ENCODE data around the gene MYO3B.

Gene MYO3B

DNA sequence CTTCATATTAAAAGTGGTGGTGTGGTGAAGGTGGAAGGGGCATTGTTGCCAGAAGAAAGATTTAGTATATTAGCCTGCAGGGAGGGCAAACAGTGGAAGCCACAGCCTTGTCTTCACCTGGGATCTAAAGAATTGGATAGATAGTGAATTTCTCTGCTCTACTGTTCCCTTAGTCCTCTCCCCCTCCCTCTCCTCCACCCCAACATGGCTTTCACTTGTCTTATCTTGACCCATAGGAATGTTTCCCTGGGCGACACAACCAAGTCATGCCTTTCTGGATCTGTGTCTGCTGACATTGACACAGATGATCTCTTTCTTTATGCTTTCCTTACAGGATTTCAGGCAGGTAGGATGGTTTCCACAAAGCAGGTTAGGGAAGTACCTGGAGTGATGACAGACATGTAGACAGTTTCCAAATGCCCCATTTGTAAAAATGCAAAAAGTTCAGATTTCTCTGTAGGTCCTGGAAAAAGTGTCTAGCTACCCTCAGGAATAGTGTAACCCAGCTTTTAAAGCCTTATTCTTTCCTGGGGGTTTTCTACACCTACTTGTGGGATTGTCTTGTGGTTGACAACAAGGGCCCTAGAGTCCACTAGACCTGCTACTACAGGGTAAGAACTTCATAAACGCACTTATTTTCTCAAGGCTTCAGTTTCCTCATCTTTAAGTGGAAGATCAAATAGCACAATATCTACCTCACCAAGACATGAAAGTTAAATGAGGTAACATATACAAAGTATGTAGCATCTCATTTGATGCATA, 353.0 kb downstream of the MYO3B start:
- DNase-seq (ENCODE audit: low read depth), result no peak
- no peak overlapping the region for H3K4me3 ChIP-seq (ENCODE audit: low read depth, low read length)
- no peak for TF ChIP-seq POLR2A (IDR thresholded peaks at IDR 0.05; ENCODE audit: extremely low read depth, insufficient read length)
- TF ChIP-seq CTCF (IDR thresholded peaks at IDR 0.05; ENCODE audit: low read depth, low read length), result no peak
- no peak for TF ChIP-seq MYC (IDR thresholded peaks at IDR 0.05; ENCODE audit: low read depth, low read length)
- no peak for TF ChIP-seq MAX (IDR thresholded peaks at IDR 0.05; ENCODE audit: low read depth, low read length)

DNA sequence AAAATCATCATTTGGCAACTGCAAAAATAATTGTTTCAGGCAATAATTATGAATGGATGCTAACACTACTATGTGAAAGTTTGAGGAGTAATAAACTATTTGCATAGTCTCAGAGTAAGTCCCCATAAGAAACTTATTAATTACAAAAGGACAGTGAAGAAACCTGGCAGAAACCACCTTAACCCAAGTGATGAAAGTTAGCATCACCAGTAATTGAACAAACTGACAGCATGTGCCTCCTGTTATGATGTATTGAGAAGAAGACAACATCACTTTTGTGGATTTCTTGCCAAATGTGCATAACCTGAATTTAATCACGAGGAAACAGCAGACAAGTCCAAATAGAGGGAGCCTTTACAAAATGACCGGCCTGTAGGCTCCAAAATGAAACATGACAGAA, 353.9 kb downstream of the MYO3B start:
- DNase-seq (ENCODE audit: low read depth), result no peak
- H3K4me3 ChIP-seq (ENCODE audit: low read depth, low read length), result no peak overlapping the region
- no peak for TF ChIP-seq MYC (IDR thresholded peaks at IDR 0.05; ENCODE audit: low read depth, low read length)
- TF ChIP-seq POLR2A (IDR thresholded peaks at IDR 0.05; ENCODE audit: extremely low read depth, insufficient read length), result no peak
- TF ChIP-seq MAX (IDR thresholded peaks at IDR 0.05; ENCODE audit: low read depth, low read length), result no peak
- TF ChIP-seq CTCF (IDR thresholded peaks at IDR 0.05; ENCODE audit: low read depth, low read length), result no peak

DNA sequence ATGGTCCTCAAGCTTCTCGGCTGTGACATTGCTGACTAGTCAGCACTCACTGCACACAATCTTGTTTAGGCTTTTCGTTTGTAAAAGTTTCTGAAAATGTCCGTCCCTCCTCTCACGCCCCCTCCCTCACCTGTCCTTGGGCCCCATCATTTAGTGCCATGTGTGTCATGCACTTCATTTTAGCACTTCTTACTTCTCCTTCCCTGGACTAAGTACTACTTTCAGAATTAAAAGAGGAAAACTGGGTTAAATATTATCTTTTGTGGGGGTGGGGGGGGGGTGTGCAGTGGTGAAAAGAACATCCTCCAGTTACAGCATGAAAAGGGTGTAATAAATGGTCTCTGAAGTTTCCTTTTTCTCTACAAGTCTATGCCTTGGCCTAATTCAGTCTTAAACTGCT, 355.2 kb downstream of the MYO3B start:
- TF ChIP-seq MAX (IDR thresholded peaks at IDR 0.05; ENCODE audit: low read depth, low read length), result no peak
- TF ChIP-seq CTCF (IDR thresholded peaks at IDR 0.05; ENCODE audit: low read depth, low read length), result no peak
- TF ChIP-seq POLR2A (IDR thresholded peaks at IDR 0.05; ENCODE audit: extremely low read depth, insufficient read length), result no peak
- no peak for TF ChIP-seq MYC (IDR thresholded peaks at IDR 0.05; ENCODE audit: low read depth, low read length)
- H3K4me3 ChIP-seq (ENCODE audit: low read depth, low read length), result no peak overlapping the region
- no peak for DNase-seq (ENCODE audit: low read depth)

- no peak for DNase-seq (ENCODE audit: low read depth)
- no peak overlapping the region for H3K4me3 ChIP-seq (ENCODE audit: low read depth, low read length)
- TF ChIP-seq POLR2A (IDR thresholded peaks at IDR 0.05; ENCODE audit: extremely low read depth, insufficient read length) (no peak), MYC (IDR thresholded peaks at IDR 0.05; ENCODE audit: low read depth, low read length) (no peak), MAX (IDR thresholded peaks at IDR 0.05; ENCODE audit: low read depth, low read length) (no peak), CTCF (IDR thresholded peaks at IDR 0.05; ENCODE audit: low read depth, low read length) (no peak)
These were observed 357.6 kb downstream of the MYO3B start for GRCh38 chr2:170535552-170535951.

GRCh38 chr2:170544817-170545216, 366.9 kb downstream of the MYO3B start:
- TF ChIP-seq CTCF (IDR thresholded peaks at IDR 0.05; ENCODE audit: low read depth, low read length) (no peak), MYC (IDR thresholded peaks at IDR 0.05; ENCODE audit: low read depth, low read length) (no peak), MAX (IDR thresholded peaks at IDR 0.05; ENCODE audit: low read depth, low read length) (no peak), POLR2A (IDR thresholded peaks at IDR 0.05; ENCODE audit: extremely low read depth, insufficient read length) (no peak)
- no peak for DNase-seq (ENCODE audit: low read depth)
- no peak overlapping the region for H3K4me3 ChIP-seq (ENCODE audit: low read depth, low read length)

Measured in NB4 (cell line).